ENCODE measurements around the gene RAD51B. TPM values are rescaled to one million over a fixed set of nuclear protein-coding genes. Genes with fewer than 3 reads are reported as not detected.

RAD51B gene
- total RNA-seq, 1 donor from 2014 or later: 28.5 TPM

- no peaks in the 10 kb centered on the region for H3K9me3 ChIP-seq
- intact Hi-C loops (cut with DNase I): no loop called here
- H3K36me3 ChIP-seq: no peaks in the 10 kb centered on the region
- DNase-seq (ENCODE audit: extremely low spot score in 2 of 2): no peak
- TF ChIP-seq POLR2AphosphoS5 (IDR thresholded peaks at IDR 0.05; ENCODE audit: insufficient read depth in 1 of 2, low read depth in 1 of 2) (no peak), POLR2A (IDR thresholded peaks at IDR 0.05) (no peak), CTCF (IDR thresholded peaks at IDR 0.05) (no peak)
- H3K27me3 ChIP-seq: no peaks in the 10 kb centered on the region
- H3K4me1 ChIP-seq: peaks cover 20% of the 10 kb centered on the region
- H3K4me3 ChIP-seq: no peak overlapping the region
- no peak overlapping the region for H3K27ac ChIP-seq
These were observed 911.3 kb downstream of the RAD51B start for GRCh38 chr14:68730811-68731425.

GRCh38 chr14:68733086-68733914 lies 913.7 kb downstream of the RAD51B start:
- Histone ChIP-seq H3K27ac (no peak overlapping the region), H3K27me3 (no peaks in the 10 kb centered on the region), H3K4me3 (no peak overlapping the region), H3K36me3 (no peaks in the 10 kb centered on the region), H3K4me1 (peaks cover 36% of the 10 kb centered on the region), H3K9me3 (no peaks in the 10 kb centered on the region)
- intact Hi-C loops (cut with DNase I): no loop called here
- DNase-seq (ENCODE audit: extremely low spot score in 2 of 2): no peak
- no peak for TF ChIP-seq POLR2AphosphoS5 (IDR thresholded peaks at IDR 0.05; ENCODE audit: insufficient read depth in 1 of 2, low read depth in 1 of 2)
- TF ChIP-seq CTCF (IDR thresholded peaks at IDR 0.05): no peak
- TF ChIP-seq POLR2A (IDR thresholded peaks at IDR 0.05): no peak

GRCh38 chr14:68734231-68734732 lies 914.7 kb downstream of the RAD51B start:
- no peak overlapping the region for H3K27ac ChIP-seq

GRCh38 chr14:68735856-68736255 lies 916.3 kb downstream of the RAD51B start:
- Histone ChIP-seq H3K4me1 (peaks cover 34% of the 10 kb centered on the region), H3K9me3 (no peaks in the 10 kb centered on the region), H3K36me3 (no peaks in the 10 kb centered on the region), H3K27ac (peak overlapping the region; percentile 70), H3K4me3 (no peak overlapping the region), H3K27me3 (no peaks in the 10 kb centered on the region)
- TF ChIP-seq POLR2A (IDR thresholded peaks at IDR 0.05) (no peak), CTCF (IDR thresholded peaks at IDR 0.05) (no peak), POLR2AphosphoS5 (IDR thresholded peaks at IDR 0.05; ENCODE audit: insufficient read depth in 1 of 2, low read depth in 1 of 2) (no peak)
- intact Hi-C loops (cut with DNase I): no loop called here
- no peak for DNase-seq (ENCODE audit: extremely low spot score in 2 of 2)

More at GRCh38 chr14:68734231-68734732, 914.7 kb downstream of the RAD51B start:
- intact Hi-C loops (cut with DNase I): loop anchor here (1.0 kb wide), 1 partner anchor 14 kb away; no protein-coding TSS in a partner anchor
- no peaks in the 10 kb centered on the region for H3K36me3 ChIP-seq
- no peak for DNase-seq (ENCODE audit: extremely low spot score in 2 of 2)
- H3K4me1 ChIP-seq: peaks cover 36% of the 10 kb centered on the region
- H3K9me3 ChIP-seq: no peaks in the 10 kb centered on the region
- TF ChIP-seq CTCF (IDR thresholded peaks at IDR 0.05): no peak
- no peak for TF ChIP-seq POLR2AphosphoS5 (IDR thresholded peaks at IDR 0.05; ENCODE audit: insufficient read depth in 1 of 2, low read depth in 1 of 2)
- TF ChIP-seq POLR2A (IDR thresholded peaks at IDR 0.05): no peak
- no peak overlapping the region for H3K4me3 ChIP-seq
- no peaks in the 10 kb centered on the region for H3K27me3 ChIP-seq

All from vagina (tissue), 2 donors.